Upper lobe of right lung (tissue), 1 donor: ENCODE measurements around the gene SIVA1. TPM values are rescaled to one million over a fixed set of nuclear protein-coding genes. Genes with fewer than 3 reads are reported as not detected.
A peak's percentile ranks its signal among the peaks of the same experiment; 100 is the strongest.

Experiments used
- ATAC-seq: fragments of 200-7000 bp; cut with Tn5 transposase; one replicate; pipeline ENCODE4 v1.9.1; 2020; ENCODE audit warnings: mild to moderate bottlenecking, moderate library complexity
- DNase-seq: peaks from one replicate; pipeline ENCODE4 v3.0.0-alpha.2; 2020
- H3K27ac ChIP-seq: fragments of 200-600 bp; one replicate; pipeline ENCODE4 v1.8.0; 2022
- H3K27me3 ChIP-seq: fragments of 200-600 bp; one replicate; pipeline ENCODE4 v1.8.0; 2022; ENCODE audit warnings: mild to moderate bottlenecking
- H3K36me3 ChIP-seq: fragments of 200-600 bp; one replicate; pipeline ENCODE4 v1.8.0; 2022
- H3K4me1 ChIP-seq: fragments of 200-600 bp; one replicate; pipeline ENCODE4 v1.8.0; 2022
- H3K4me3 ChIP-seq: fragments of 200-600 bp; one replicate; pipeline ENCODE4 v1.8.0; 2022; ENCODE audit warnings: mild to moderate bottlenecking
- H3K9me3 ChIP-seq: fragments of 200-600 bp; one replicate; pipeline ENCODE4 v1.8.0; 2022
- CTCF ChIP-seq: fragments of 200-600 bp; IDR thresholded peaks from one replicate; pipeline ENCODE4 v1.8.0; 2022; ENCODE audit warnings: antibody characterized with exemption
- intact Hi-C: fragments of 100-400 bp; cut with DNase I; formaldehyde crosslinking; loops from one replicate; pipeline ENCODE4 v1.11.0; 2022
- long read RNA-seq: library from polyadenylated mRNA; unstranded; transcript quantifications from one replicate; pipeline ENCODE4 v2.0.0, GENCODE V29; 2021
- total RNA-seq: library from RNA; stranded (reverse); fragmentation: NEBNext Ultra II Directional; extraction: Animal tissue kit (Norgen Biotek cat#: 25700); gene quantifications from one replicate; pipeline ENCODE4 v1.2.1, GENCODE V29; 2021
- donor health status: DM: no; HTN: yes; CAD: no; lungs with severe emphysema.

The SIVA1 gene
- total RNA-seq: 66.1 TPM
- long read RNA-seq, transcript SIVA1-201 (4 exons, 802 nt): major isoform, 42 of 55 reads
- long read RNA-seq, transcript SIVA1-203 (3 exons, 1,244 nt): minor isoform, 6 of 55 reads
- long read RNA-seq, partial matches to known transcripts: 1 of 55 reads
- long read RNA-seq, other reads (novel, unspliced or antisense): 6 of 55 reads

- H3K4me3 ChIP-seq: peak within 1 kb of the TSS; percentile 72
- H3K27me3 ChIP-seq: no peaks in the 10 kb centered on the region
- H3K36me3 ChIP-seq: peaks cover 25% of the 10 kb centered on the region
- ATAC-seq (peak; percentile 96), DNase-seq (peak; percentile 100)
- intact Hi-C loops: no loop called here
- TF ChIP-seq CTCF: no peak
- H3K4me1 ChIP-seq: peaks cover 21% of the 10 kb centered on the region
- H3K9me3 ChIP-seq: no peaks in the 10 kb centered on the region
- peak within 1 kb of the TSS; percentile 97 for H3K27ac ChIP-seq
Observed at GRCh38 chr14:104752735-104753527, at the start of gene SIVA1. SIVA1 (plus strand) TSS chr14:104753147; CDS start chr14:104753202, 55 bp downstream.

- no peak for TF ChIP-seq CTCF
- intact Hi-C loops: no loop called here
- DNase-seq (no peak), ATAC-seq (no peak)
- no peak overlapping the region for H3K27ac ChIP-seq
- no peaks in the 10 kb centered on the region for H3K27me3 ChIP-seq
- no peaks in the 10 kb centered on the region for H3K9me3 ChIP-seq
- peaks cover 36% of the 10 kb centered on the region for H3K36me3 ChIP-seq
- H3K4me3 ChIP-seq: no peak overlapping the region
- peaks cover 14% of the 10 kb centered on the region for H3K4me1 ChIP-seq
Observed at GRCh38 chr14:104703269-104703668, 49.7 kb upstream of the SIVA1 start.

GRCh38 chr14:104704252-104704651 is 48.7 kb upstream of the SIVA1 start:
- no peak for TF ChIP-seq CTCF
- ATAC-seq: no peak

GRCh38 chr14:104705340-104706047 is 47.5 kb upstream of the SIVA1 start:
- no peaks in the 10 kb centered on the region for H3K4me1 ChIP-seq
- peaks cover 49% of the 10 kb centered on the region for H3K36me3 ChIP-seq
- intact Hi-C loops: no loop called here

More at GRCh38 chr14:104704252-104704651, 48.7 kb upstream of the SIVA1 start:
- H3K27me3 ChIP-seq: no peaks in the 10 kb centered on the region
- no peaks in the 10 kb centered on the region for H3K9me3 ChIP-seq
- H3K4me3 ChIP-seq: no peak overlapping the region
- intact Hi-C loops: no loop called here
- H3K36me3 ChIP-seq: peaks cover 36% of the 10 kb centered on the region
- no peak for DNase-seq
- no peak overlapping the region for H3K27ac ChIP-seq
- H3K4me1 ChIP-seq: peaks cover 4% of the 10 kb centered on the region

More at GRCh38 chr14:104705340-104706047, 47.5 kb upstream of the SIVA1 start:
- DNase-seq (no peak), ATAC-seq (no peak)
- Histone ChIP-seq H3K9me3 (no peaks in the 10 kb centered on the region), H3K4me3 (no peak overlapping the region), H3K27ac (no peak overlapping the region), H3K27me3 (no peaks in the 10 kb centered on the region)
- no peak for TF ChIP-seq CTCF
